ENCODE measurements around the gene SDHAF3. TPM values are rescaled to one million over a fixed set of nuclear protein-coding genes. Genes with fewer than 3 reads are reported as not detected.

SDHAF3 gene
- total RNA-seq, 1 experiment from 2014 or later: 25.0 TPM

- H4K20me1 ChIP-seq (ENCODE audit: insufficient read depth): no peaks in the 10 kb centered on the region
- H3K27ac ChIP-seq (ENCODE audit: low read depth, low read length): no peak overlapping the region
- ChIA-PET POLR2A (interaction anchor here (1.2 kb wide), 1 partner anchor 69 kb away, joined by 3 read pairs; no protein-coding TSS in a partner anchor), CTCF (no interaction called here), RAD21 (ENCODE audit: low non-redundant PET in 1 of 2, low total read pairs in 2 of 2, uncharacterized antibody in 2 of 2, unreplicated experiment in 2 of 2) (no interaction called here)
- no peaks in the 10 kb centered on the region for H3K9me2 ChIP-seq (ENCODE audit: insufficient read depth)
- ATAC-seq: no peak
- no TSS peak for BruUV-seq (replicated peaks)
- DNase-seq (ENCODE audit: low read depth, low spot score): no peak
- no peaks in the 10 kb centered on the region for H3K9me3 ChIP-seq (ENCODE audit: control insufficient read depth in 1 of 2, insufficient read depth in 1 of 2, low read depth in 1 of 2, low read length in 2 of 2)
- TF ChIP-seq POLR2A (IDR thresholded peaks at IDR 0.05; ENCODE audit: borderline replicate concordance, extremely low read depth, insufficient read depth, insufficient read length) (no peak), EZH2phosphoT487 (IDR thresholded peaks at IDR 0.05; ENCODE audit: borderline replicate concordance) (no peak), EGR1 (IDR thresholded peaks at IDR 0.05; ENCODE audit: low read depth) (no peak)
- no peaks in the 10 kb centered on the region for H3K79me2 ChIP-seq (ENCODE audit: insufficient read depth, low read length)
- no peaks in the 10 kb centered on the region for H3K36me3 ChIP-seq (ENCODE audit: control insufficient read depth in 1 of 2, insufficient read depth in 2 of 2, low read length in 2 of 2)
- H3K9ac ChIP-seq (ENCODE audit: low read length): no peak overlapping the region
- peaks cover 29% of the 10 kb centered on the region for H3K27me3 ChIP-seq (ENCODE audit: insufficient read depth, low read length)
- intact Hi-C loops (cut with micrococcal nuclease): no loop called here
- H3K4me3 ChIP-seq (replicated peaks in 1 of 2; ENCODE audit: low read depth in 1 of 2, low read length in 2 of 2): no peak overlapping the region
- H2AFZ ChIP-seq (ENCODE audit: low read depth, low read length, poor library complexity, severe bottlenecking): no peak overlapping the region
- no peaks in the 10 kb centered on the region for H3K4me1 ChIP-seq (ENCODE audit: control insufficient read depth in 1 of 2, insufficient read depth in 2 of 2, low read length in 2 of 2)
- H3K4me2 ChIP-seq (ENCODE audit: low read length): no peak overlapping the region
Measured at GRCh38 chr7:97226541-97226940, 109.0 kb downstream of the SDHAF3 start.

Other genes starting within 250 kb of the SDHAF3 start
- gene DLX6, start 112.1 kb upstream of the SDHAF3 start, total RNA-seq (2021; ENCODE audit: unreplicated experiment): not detected
- not detected for gene DLX5, start 92.9 kb upstream of the SDHAF3 start, total RNA-seq (2021; ENCODE audit: unreplicated experiment)

Data from HCT116 (cell line).